ENCODE results near the gene PYURF.

DNA sequence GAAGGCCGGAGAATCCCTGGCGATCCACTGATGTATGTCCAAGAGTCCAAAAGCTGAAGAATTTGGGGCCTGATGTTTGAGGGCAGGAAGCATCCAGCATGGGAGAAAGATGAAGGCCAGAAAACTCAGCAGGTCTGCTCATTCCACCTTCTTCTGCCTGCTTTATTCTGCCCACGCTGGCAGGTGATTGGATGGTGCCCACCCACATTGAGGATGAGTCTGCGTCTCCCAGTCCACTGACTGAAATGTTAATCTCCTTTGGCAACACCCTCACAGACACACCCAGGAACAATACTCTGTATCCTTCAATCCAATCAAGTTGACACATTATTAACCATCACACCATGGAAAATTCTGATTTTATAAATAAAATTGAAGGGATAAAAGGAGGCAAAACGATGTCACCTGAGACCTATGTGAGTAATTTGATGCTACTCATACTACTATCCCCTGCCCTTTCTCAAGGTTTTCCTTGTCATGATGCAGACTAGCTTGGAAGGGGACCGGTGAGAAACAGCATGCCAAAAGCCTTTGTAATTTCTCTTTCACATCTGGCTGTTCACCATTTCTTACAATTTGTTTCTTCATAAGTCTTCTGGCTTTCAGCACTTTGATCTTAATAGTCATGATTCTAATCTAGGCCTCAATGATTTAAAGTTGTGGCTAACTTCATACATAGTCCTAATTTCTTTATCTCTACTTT, 9.7 kb upstream of the PYURF start:
- TF ChIP-seq, protein P1, sequence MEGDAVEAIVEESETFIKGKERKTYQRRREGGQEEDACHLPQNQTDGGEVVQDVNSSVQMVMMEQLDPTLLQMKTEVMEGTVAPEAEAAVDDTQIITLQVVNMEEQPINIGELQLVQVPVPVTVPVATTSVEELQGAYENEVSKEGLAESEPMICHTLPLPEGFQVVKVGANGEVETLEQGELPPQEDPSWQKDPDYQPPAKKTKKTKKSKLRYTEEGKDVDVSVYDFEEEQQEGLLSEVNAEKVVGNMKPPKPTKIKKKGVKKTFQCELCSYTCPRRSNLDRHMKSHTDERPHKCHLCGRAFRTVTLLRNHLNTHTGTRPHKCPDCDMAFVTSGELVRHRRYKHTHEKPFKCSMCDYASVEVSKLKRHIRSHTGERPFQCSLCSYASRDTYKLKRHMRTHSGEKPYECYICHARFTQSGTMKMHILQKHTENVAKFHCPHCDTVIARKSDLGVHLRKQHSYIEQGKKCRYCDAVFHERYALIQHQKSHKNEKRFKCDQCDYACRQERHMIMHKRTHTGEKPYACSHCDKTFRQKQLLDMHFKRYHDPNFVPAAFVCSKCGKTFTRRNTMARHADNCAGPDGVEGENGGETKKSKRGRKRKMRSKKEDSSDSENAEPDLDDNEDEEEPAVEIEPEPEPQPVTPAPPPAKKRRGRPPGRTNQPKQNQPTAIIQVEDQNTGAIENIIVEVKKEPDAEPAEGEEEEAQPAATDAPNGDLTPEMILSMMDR (conservative IDR thresholded peaks at IDR 0.05; ENCODE audit: low read depth, low read length): no peak
- no peak for TF ChIP-seq EZH2 (IDR thresholded peaks at IDR 0.05; ENCODE audit: borderline replicate concordance, low read depth, low read length, poor library complexity, severe bottlenecking)

All from A673 (cell line).